Measurements from ENCODE around the gene CPLANE1. TPM values are rescaled to one million over a fixed set of nuclear protein-coding genes. Genes with fewer than 3 reads are reported as not detected.

CPLANE1 gene
- total RNA-seq, 1 experiment from 2014 or later = 3.5 TPM

GRCh38 chr5:37071487-37071886 lies 177.7 kb downstream of the CPLANE1 start:
- ATAC-seq = no peak
- H3K9me2 ChIP-seq (ENCODE audit: insufficient read depth) = no peaks in the 10 kb centered on the region
- ChIA-PET CTCF (no interaction called here), POLR2A (interaction anchor here (0.9 kb wide), 1 partner anchor 177 kb away, joined by 3 read pairs; the partner anchor contains the start of gene CPLANE1), RAD21 (ENCODE audit: low non-redundant PET in 1 of 2, low total read pairs in 2 of 2, uncharacterized antibody in 2 of 2, unreplicated experiment in 2 of 2) (no interaction called here)
- DNase-seq (ENCODE audit: low read depth, low spot score) = no peak
- no TSS peak for BruUV-seq (replicated peaks)
- H3K9ac ChIP-seq (ENCODE audit: low read length) = no peak overlapping the region
- TF ChIP-seq FOSL1 (IDR thresholded peaks at IDR 0.05; ENCODE audit: low read depth) (no peak), RAD21 (IDR thresholded peaks at IDR 0.05; ENCODE audit: low read depth) (no peak), EGR1 (IDR thresholded peaks at IDR 0.05; ENCODE audit: low read depth) (no peak), SP1 (IDR thresholded peaks at IDR 0.05; ENCODE audit: low read depth) (no peak), EZH2phosphoT487 (IDR thresholded peaks at IDR 0.05; ENCODE audit: borderline replicate concordance) (no peak), POLR2A (IDR thresholded peaks at IDR 0.05; ENCODE audit: borderline replicate concordance, extremely low read depth, insufficient read depth, insufficient read length) (no peak), ELF1 (IDR thresholded peaks at IDR 0.05; ENCODE audit: borderline replicate concordance, low read depth) (no peak), SRF (IDR thresholded peaks at IDR 0.05; ENCODE audit: low read depth) (no peak), YY1 (IDR thresholded peaks at IDR 0.05; ENCODE audit: extremely low read depth, insufficient replicate concordance, low read depth, low read length) (no peak), EZH2 (IDR thresholded peaks at IDR 0.05) (no peak), POLR2AphosphoS5 (IDR thresholded peaks at IDR 0.05; ENCODE audit: low read depth, low read length) (no peak), ZFX (IDR thresholded peaks at IDR 0.05) (no peak), CEBPB (IDR thresholded peaks at IDR 0.05; ENCODE audit: low read depth) (no peak), ZNF274 (IDR thresholded peaks at IDR 0.05; ENCODE audit: low read depth, low read length) (no peak)
- H3K36me3 ChIP-seq (ENCODE audit: control insufficient read depth in 1 of 2, insufficient read depth in 2 of 2, low read length in 2 of 2) = no peaks in the 10 kb centered on the region
- no peaks in the 10 kb centered on the region for H3K79me2 ChIP-seq (ENCODE audit: insufficient read depth, low read length)
- no peak overlapping the region for H3K4me3 ChIP-seq (replicated peaks in 1 of 2; ENCODE audit: low read depth in 1 of 2, low read length in 2 of 2)
- intact Hi-C loops (cut with micrococcal nuclease) = no loop called here
- no peak overlapping the region for H3K27ac ChIP-seq (ENCODE audit: low read depth, low read length)
- no peaks in the 10 kb centered on the region for H4K20me1 ChIP-seq (ENCODE audit: insufficient read depth)
- H3K4me2 ChIP-seq (ENCODE audit: low read length) = no peak overlapping the region
- no peaks in the 10 kb centered on the region for H3K4me1 ChIP-seq (ENCODE audit: control insufficient read depth in 1 of 2, insufficient read depth in 2 of 2, low read length in 2 of 2)
- no peaks in the 10 kb centered on the region for H3K9me3 ChIP-seq (ENCODE audit: control insufficient read depth in 1 of 2, insufficient read depth in 1 of 2, low read depth in 1 of 2, low read length in 2 of 2)
- H3K27me3 ChIP-seq (ENCODE audit: insufficient read depth, low read length) = no peaks in the 10 kb centered on the region
- no peak overlapping the region for H2AFZ ChIP-seq (ENCODE audit: low read depth, low read length, poor library complexity, severe bottlenecking)

DNA sequence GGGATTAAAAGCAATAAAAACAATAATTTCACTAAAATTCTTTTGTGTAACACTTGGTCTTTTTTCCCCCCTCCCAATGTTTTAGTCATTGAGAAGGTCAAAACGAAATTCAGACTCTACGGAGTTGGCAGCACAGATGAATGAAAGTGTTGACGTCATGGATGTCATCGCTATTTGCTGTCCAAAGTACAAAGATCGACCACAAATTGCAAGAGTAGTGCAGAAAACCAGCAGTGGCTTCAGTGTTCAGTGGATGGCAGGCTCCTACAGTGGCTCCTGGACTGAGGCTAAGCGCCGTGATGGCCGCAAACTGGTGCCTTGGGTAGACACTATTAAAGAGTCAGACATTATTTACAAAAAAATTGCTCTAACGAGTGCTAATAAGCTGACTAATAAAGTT lies 184.7 kb downstream of the CPLANE1 start:
- Histone ChIP-seq H3K27me3 (ENCODE audit: insufficient read depth, low read length) (no peaks in the 10 kb centered on the region), H3K9me2 (ENCODE audit: insufficient read depth) (no peaks in the 10 kb centered on the region), H2AFZ (ENCODE audit: low read depth, low read length, poor library complexity, severe bottlenecking) (no peak overlapping the region), H3K4me3 (replicated peaks in 1 of 2; ENCODE audit: low read depth in 1 of 2, low read length in 2 of 2) (no peak overlapping the region), H3K9me3 (ENCODE audit: control insufficient read depth in 1 of 2, insufficient read depth in 1 of 2, low read depth in 1 of 2, low read length in 2 of 2) (no peaks in the 10 kb centered on the region), H3K4me2 (ENCODE audit: low read length) (no peak overlapping the region), H3K79me2 (ENCODE audit: insufficient read depth, low read length) (no peaks in the 10 kb centered on the region), H3K4me1 (ENCODE audit: control insufficient read depth in 1 of 2, insufficient read depth in 2 of 2, low read length in 2 of 2) (no peaks in the 10 kb centered on the region), H3K9ac (ENCODE audit: low read length) (no peak overlapping the region), H3K36me3 (ENCODE audit: control insufficient read depth in 1 of 2, insufficient read depth in 2 of 2, low read length in 2 of 2) (peaks cover 8 to 10% of the 10 kb centered on the region in 2 experiments), H3K27ac (ENCODE audit: low read depth, low read length) (no peak overlapping the region), H4K20me1 (ENCODE audit: insufficient read depth) (no peaks in the 10 kb centered on the region; the same call in 1 of the 2 replicates)
- RAD21 ChIA-PET (ENCODE audit: low non-redundant PET in 1 of 2, low total read pairs in 2 of 2, uncharacterized antibody in 2 of 2, unreplicated experiment in 2 of 2) = no interaction called here
- intact Hi-C loops (cut with micrococcal nuclease) = no loop called here
- BruUV-seq (replicated peaks) = no TSS peak
- TF ChIP-seq RAD21 (IDR thresholded peaks at IDR 0.05; ENCODE audit: low read depth) (no peak), SP1 (IDR thresholded peaks at IDR 0.05; ENCODE audit: low read depth) (no peak), POLR2AphosphoS5 (IDR thresholded peaks at IDR 0.05; ENCODE audit: low read depth, low read length) (no peak), SIN3A (IDR thresholded peaks at IDR 0.05; ENCODE audit: low read depth) (no peak), ZBTB33 (IDR thresholded peaks at IDR 0.05; ENCODE audit: extremely low read depth, insufficient replicate concordance, low read length) (no peak), FOSL1 (IDR thresholded peaks at IDR 0.05; ENCODE audit: low read depth) (no peak), ELF1 (IDR thresholded peaks at IDR 0.05; ENCODE audit: borderline replicate concordance, low read depth) (no peak), EZH2 (IDR thresholded peaks at IDR 0.05) (no peak), ZFX (IDR thresholded peaks at IDR 0.05) (no peak), EZH2phosphoT487 (IDR thresholded peaks at IDR 0.05; ENCODE audit: borderline replicate concordance) (no peak), YY1 (IDR thresholded peaks at IDR 0.05; ENCODE audit: extremely low read depth, insufficient replicate concordance, low read depth, low read length) (no peak), TCF7L2 (IDR thresholded peaks at IDR 0.05; ENCODE audit: borderline replicate concordance, extremely low read depth, insufficient read depth, insufficient read length) (no peak), SRF (IDR thresholded peaks at IDR 0.05; ENCODE audit: low read depth) (no peak)
- no peak for DNase-seq (ENCODE audit: low read depth, low spot score)
- POLR2A ChIA-PET = no interaction called here
- ATAC-seq = no peak
- CTCF ChIA-PET = no interaction called here

Measured in HCT116 (cell line).